Fibroblast of skin of left biceps (primary cell): ENCODE data around the gene EYA2.

Experiments
- DNase-seq, 2 experiments: peaks; one replicate each; pipeline ENCODE4 v3.0.0-alpha.2; 2013; ENCODE audit warnings: low read depth in 2 of 2

The EYA2 gene

DNA sequence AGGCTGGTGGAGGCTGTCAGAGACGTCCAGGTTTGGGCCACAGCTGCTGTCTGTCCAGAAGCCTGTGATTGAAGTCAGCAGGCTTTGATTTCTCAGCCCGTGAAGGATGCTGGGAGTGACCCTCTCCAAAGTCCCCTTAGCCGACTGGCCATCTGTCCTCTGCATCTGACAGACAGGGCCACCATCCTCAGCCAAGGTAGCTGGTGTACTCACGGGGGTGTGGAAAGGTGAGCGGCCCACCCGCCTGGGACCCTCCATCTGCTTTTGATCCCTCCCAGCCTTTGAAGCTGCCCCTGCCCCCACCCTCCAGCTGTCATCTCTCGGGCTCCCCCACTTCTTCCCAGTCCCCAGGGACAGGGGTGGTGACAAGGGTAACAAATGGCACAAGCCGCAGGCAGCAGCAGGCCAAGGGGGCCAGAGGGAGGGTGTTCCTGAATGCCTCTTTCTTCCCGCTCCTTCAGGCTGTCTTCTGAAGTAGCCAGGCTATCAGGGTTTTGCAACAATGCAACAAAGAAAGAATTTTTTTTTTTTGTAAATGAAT, 84.4 kb downstream of the EYA2 start:
- peak in 1 of 2 experiments; percentile 22 for DNase-seq

DNA sequence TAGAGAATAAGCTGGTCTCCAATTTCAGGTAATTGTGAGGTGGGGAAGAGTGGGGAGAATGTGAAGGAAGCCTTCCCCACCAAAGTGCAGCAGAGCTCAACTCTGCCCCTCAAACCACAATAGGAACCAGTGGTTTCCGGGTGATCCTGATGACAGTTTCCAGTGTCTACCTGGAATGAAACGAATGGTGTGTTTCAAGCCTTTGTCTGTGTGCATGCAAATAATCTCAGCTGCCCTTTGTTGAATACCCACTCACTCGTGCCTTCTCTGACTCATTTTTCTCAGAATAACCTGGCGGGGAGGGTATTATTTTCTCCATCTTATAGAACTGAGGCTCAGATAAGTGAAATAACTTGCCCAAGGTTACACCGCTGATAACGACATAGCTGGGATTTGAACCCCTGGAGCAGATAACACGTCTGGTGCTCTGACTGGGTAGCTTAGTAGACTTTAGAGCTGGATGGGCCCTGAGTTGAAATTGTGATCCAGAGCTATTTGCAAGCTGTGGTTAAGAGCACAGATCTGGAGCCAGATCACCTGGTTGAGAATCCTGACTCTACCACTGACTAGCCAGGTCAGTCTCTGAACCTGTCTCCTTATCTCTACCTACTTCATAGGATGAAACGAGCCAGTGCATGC, 85.1 kb downstream of the EYA2 start:
- no peak for DNase-seq

DNA sequence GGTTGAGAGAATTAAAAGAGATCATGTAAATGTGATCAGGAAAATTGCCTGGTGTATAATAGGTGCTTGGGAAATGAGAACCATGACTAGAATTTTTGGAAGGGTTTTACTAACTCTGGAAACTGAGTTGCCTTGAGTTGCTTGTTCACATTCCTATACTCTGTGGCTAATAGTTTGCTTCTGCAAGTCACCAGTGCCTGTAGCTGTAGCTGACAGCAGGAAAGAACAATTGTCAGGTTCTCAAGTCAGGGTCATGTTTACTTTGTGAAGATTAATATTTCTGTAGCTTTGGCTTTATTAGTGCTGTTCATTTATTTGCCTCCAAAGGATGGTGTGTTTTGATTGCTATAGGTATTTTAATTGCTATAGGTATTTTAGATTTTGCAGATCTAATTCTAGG, 86.5 kb downstream of the EYA2 start:
- no peak for DNase-seq

DNA sequence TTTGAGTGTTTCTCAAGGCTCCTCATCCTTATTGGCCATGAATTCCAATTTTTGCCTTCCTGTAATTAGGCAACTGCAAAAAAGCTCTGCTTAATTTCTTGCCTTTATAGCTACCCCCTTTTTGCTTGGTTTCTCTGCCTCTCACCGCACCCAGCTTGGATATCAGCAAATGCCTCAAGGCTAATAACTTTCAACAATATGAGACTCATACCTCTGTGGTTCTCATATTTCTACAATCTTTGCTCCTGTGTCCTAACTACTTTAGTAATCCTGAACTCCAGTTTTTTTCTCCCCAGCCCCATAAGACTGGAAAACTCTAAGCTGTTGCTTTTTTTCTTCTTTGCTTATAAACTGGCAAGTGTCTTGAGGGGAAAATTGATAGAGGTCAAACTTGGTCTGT, 88.8 kb downstream of the EYA2 start:
- no peak for DNase-seq

DNA sequence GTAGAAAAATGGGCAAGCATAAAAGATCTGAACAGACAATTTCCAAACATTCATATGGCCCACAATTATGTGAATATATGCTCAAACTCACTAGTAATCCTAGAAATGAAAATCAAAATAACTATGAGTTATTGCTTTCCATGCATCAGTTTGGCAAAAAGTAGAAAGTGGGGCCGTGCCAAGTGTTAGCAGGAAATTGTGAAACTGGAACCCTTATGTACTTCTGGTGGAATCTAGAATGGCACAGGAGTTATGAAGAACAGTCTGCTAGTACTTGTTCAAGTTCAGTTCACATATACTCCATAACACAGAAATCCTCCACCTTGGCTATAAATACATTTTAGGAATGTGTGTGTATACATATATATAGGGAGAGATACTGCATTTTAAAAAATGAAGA, 89.8 kb downstream of the EYA2 start:
- DNase-seq: peak; percentile 17 to 24

DNA sequence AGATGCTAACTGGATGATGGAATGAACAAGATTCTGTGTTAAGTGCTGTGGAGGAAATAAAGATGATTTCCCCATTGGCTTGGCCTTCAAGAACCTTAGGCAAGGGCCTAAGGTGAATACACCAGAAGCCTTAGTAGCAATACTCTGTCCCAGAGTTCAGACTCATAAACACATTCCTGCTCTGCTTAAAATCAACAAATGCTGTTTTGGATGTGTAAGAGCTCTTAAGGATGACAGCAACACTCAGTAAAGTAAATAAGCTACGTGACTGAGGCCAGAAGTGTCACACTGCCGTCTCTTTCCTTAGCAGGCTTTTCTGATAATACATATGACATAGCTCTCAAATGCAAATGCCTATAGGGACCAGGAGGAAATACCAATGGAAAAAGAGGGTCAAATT, 90.6 kb downstream of the EYA2 start:
- DNase-seq: no peak

DNA sequence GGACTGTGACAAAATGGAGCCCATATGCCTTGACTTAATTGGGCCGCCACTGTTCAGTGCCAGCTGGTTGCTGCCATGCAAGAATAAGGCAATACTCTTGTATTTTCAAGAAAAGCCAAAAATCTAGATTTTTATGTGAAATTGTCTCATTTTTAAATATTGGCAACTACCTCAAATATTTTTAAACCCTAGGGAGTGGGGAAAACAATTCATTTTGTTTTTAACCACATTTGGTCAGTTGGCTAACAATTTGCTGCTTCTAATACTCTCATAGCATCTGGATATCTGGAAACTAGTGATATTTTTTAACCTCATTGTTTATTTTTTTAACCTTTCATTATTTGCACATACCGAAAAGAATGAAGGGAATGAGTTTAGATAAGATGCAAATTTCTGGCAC, 91.0 kb downstream of the EYA2 start:
- DNase-seq: no peak

DNA sequence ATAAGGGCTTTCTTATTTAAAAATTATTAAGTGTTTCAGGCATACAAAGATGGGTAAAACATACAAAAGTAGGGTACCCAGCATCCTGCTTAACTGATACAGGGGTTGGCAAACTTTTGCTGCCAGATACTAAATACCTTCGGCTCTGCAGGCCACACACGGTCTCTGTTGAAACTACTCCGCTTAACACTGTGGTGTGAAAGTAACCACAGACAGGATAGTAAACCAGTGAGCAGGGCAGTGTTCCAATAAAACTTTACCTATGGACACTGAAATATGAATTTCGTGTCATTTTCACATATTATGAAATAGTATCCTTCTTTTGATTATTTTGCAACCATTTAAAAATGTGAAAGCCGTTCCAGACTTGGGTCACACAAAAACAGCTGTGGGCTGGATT, 92.4 kb downstream of the EYA2 start:
- no peak for DNase-seq

DNA sequence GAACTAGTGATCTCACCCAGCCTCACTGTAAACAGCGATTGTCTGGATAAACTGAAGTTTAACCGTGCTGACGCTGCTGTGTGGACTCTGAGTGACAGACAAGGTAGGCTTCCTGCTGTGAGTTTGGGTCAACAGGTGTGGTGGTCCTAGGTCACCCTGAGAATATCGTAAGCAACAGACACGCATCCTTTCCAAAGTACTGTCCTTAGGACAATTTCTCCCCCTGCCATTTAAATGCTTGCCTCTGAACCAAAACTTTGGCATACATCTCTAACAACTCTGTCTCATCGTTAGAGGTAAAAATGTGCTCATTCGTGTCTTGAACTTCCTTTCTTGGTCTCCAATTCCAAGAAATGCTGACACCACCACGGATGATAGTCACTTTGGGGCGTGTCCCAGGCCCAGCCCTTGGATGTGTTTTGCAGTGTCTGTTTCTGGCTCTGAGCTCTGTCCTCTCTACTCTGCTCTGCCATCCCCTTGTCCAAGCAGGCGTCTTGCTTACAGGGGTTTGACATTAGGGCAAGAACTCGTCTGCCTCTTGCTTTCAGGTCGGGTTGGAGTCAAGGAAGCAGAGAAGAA, 95.5 kb downstream of the EYA2 start:
- no peak for DNase-seq

DNA sequence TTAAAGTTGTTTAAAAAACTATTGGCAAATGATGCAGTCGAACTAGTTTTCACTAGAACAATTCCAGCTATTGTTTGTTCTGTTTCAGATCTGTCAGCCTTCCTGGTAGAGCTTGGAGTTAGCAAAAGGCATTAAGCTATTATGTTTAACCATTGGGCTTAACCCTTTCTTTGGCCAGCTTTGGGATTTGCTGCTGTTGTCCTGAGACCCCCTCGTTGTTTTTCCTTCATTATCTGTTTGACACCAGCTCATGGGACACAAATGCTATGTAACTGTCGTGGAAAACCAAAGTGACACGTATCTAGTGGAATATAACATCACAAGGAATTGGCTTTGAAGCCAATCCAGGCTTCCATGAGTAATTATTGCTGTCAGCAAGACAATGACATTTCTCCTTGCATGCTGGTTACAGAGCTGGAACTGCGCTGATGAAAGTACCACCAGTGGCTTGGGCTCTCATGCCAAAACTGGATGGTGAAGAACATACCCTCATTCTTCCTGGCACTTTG, 96.0 kb downstream of the EYA2 start:
- DNase-seq: no peak

DNA sequence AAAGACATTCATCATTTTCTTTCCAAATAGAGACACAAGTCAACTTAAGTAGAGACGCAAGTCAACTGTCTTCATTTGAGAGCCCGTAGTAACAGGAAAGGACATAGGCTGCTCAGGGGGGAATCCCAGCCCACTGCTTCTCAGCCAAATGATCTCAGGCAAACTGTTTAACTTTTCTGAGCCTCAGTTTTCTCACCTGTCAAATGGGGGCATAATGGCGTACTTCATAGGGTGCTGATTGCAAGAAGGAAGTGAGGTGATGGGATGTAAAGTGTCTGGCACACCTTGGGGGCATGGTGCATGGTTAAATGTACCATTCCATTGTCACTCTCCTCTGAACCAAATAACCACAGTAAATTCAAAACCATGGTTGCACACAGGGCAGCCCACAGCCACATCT, 96.5 kb downstream of the EYA2 start:
- no peak for DNase-seq

DNA sequence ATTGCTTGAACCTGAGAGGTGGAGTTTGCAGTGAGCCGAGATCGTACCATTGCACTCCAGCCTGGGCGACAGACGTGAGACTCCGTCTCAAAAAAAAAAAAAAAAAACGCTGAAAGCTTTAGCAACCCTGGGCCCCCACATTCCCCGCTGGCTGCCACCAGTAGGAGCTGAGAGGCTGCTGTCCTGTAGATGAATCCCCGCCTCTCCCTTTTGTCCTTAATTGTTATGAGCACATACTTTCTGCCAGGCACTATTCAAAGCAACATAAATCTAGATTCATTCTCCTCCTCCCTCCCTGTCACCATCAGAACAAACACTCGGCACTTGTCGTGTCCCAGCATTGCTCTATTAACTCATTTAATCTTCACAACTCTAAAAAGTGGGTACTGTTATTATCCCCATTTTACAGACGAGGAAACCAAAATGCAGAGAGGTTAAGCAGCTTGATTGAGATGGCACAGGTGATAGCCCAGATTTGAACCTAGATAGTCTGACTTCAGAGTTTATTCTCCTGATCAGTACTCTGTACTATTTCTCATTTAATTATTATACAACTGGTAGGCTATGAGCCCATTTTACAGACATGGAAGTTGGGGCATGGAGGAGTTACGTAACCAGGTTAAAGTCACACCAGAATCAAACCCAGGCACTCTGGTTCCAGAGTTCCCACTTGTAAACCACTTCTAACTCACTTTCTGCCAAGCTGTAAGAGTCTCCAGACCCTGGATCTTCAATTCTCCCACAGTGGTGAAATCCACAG, 97.4 kb downstream of the EYA2 start:
- no peak for DNase-seq

DNA sequence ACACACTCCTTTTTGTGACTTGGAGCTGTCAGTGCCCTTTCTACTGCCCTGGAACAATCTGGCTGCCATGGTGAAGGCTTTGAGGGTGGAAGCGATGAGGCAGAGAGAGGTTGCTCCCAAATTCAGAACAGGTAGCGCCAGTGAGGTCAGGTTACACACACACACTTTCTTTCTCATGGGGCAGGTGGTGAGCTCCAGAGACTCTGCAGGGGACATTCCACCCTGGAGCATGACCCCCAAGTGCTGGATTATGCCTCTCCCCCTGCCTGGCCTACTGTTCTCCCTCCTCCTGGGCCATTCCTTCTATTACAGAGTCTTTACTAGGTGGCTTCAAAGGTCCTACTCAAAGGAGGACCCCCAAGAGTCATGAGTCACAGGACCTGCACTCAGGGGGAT, 98.0 kb downstream of the EYA2 start:
- DNase-seq: no peak

DNA sequence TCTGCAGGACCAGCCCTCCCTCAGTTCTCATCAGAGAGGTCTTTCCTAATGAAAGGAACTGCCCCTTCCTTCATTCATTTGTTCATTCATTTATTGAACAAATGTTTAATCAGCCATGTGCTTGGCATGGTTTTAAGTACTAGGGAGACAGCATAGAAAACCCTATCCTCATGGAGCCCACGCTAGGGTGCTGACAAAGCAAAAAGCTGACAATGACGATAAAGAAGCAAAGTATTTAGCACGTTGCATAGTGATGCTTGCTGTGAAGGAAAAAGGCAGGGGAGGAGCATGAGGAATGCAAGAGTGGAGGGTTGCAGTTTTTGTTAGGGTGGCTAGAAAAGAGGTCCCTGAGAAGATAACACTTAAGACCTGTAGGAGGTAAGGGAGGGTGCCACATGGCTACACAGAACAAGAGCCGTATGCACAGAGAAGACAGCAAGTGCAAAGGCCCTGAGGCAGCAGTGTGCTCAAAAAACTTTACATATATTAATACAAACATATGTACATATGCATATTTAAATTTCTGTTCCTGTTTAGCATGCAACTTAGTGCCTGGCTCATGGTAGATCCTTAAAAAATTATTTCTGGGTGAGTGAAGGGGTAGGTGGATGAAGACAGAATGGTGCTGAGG, 98.9 kb downstream of the EYA2 start:
- DNase-seq: no peak

DNA sequence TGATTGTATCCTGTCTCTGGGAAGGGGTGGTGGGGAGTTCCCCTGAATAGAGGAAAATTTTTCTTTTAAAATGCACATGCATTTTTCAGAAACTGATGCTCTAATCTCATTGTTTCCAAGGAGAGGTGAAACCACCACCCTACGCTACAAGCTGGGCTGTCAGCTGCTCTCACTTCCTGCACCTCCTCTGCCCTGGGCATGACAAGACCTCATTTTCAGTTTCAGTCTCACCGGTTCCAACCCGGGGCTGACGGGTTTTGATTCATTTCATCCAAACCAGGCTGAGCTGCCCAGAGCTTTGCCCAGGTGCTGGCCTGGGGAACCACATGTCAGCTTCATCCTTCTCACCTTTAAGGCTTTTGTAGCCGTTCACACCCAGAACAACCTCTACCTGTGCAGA, 99.7 kb downstream of the EYA2 start:
- no peak for DNase-seq

DNA sequence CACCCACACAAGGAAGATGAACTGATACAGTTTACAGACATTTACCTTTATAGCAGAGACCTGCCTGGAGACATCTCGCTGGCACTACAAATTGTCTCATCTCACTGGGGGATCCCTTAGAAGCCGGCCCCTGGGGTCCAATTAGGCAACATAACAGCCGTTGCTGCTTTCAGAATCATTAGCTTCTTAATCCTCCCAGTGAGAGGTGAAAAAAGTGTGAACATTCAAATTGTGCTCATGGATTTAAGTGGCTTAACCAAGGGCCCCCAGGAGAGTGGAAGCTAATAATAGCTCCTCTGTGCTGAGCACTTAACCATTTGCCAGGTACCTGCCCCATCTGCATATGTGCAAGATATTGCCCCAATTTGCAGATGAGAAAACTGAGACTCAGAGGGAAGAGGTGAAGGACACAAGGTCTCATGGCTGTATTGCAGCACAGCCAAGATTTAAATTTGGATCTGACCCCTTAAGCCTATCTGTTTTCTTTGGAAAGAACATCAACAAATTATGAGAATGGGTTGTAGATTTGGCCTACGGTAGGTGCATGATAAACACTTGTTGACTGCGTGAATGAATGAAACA, 101.0 kb downstream of the EYA2 start:
- no peak for DNase-seq

DNA sequence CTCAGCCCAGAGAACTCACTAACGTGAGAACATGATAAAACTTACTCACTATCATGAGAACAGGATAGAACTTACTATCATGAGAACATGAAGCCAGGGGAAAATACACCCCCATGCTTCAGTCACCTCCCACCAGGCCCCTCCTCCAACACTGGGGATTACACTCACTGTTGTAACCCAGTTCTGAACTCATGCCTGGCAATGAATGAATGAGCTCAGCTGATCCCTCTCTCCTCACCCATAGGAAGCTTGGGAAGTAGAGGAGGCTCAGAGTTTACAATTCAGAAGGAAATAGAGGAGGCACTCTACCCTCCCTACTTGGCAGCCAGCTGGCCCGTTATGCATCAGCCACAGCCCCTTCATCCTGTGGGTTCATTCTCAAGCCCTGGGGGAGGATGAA, 102.5 kb downstream of the EYA2 start:
- DNase-seq: no peak

DNA sequence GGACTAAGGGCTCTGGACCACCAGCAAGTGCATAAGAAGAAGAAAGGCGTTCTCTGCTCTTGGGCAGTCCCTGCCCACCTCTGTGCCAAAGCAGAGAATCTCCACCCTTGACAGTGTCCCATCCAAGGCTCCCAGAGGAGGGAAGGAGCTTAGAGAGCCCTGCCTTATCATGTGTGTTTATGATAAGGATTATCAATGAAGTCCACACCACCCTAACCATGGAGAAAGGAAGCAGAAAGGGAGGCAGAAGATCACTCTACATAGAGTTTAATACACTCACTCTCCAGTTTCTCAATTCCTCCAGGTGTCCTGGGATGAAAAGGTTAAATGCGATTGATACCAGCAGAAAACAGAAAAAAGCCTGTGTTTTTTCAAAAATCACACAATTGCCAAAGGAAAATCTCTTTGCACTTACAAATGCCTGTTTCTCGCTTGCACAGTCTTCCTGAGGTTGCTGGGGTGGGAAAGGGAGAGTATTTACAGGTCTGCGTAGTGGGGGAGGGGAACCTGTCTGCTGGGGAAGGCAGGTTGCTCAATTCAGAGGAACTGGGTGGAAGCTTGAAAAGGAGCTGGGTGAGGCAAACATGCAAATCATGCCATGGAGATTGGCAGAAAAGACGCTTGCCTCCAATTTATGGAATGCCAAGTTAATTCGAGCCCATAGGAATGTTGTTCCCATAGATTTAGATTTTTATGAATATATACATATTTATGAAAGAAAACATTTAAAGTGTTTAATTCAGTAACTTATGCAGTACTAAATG, 104.0 kb downstream of the EYA2 start:
- DNase-seq: no peak

DNA sequence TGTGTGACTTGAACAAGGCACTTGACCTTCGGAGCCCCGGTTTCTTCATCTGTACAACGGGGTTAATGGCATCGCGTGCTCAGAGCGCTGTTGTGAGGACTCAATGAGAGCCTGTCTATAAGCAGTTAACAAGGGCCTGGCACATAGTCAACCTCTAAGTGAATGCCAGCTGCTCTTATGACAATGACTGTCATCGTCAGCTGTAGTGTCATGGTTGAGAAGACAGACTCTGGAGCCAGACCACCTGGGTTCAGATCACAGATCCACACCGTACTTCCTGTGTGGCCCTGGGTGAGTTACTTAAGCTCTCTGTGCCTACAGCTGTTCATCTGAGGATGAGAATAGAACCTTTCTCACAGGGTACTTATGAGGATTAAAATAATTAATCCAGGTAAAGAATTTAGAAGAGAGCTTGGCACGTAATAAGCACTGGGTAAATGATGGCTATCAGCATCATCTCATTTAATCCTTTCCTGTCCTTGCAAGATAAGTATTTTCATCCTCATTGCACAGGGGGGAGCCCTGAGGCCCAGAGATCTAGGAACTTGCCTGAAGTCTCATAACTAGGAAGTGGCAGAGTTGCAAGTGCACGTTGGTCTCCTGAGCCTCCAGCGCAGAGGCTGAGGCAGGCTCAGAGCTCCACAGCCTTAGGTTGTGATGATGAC, 105.3 kb downstream of the EYA2 start:
- DNase-seq: no peak

DNA sequence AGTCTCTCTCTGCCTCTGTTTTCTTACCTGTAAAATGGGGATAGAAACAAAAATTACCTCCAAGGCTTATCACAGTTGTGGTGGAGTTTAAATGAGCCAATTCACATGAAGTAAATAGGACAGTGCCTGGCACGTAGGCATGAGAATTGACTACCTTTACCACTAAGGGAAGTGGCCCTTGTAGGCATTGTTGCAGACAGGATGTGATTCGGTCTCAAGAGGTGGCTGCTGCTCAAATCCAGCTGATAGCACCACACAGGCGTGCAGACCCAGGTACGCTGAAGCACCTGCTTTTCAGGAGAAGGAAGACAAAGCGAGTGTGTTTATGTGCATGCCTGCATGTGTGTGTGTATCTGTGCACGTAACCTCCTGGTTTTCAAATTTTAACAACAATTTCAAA, 108.6 kb downstream of the EYA2 start:
- no peak for DNase-seq

DNA sequence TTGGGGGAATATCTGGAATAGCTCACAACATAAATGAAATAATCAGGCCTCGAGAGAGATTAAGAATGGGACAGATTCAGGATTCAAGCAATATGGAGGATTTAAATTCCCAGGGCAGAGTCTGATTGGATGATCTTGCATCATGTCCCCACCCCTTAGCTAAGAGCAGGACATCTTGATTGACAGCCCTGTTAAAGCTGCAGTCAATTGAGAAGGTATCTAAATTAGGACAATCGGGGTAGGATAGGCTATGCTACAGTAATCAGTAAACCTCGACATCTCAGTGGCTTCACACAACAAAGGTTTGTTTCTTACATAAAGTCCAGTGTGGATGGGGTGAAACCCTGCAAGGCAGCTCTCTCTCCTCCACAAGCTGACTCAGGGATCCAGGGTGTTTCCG, 109.5 kb downstream of the EYA2 start:
- no peak for DNase-seq
